WTC11 (cell line): ENCODE data around the gene CHRM4. TPM values are rescaled to one million over a fixed set of nuclear protein-coding genes. Genes with fewer than 3 reads are reported as not detected.

Experiments used
- ATAC-seq: fragments of 200-7000 bp; cut with Tn5 transposase; 2 replicates; pipeline ENCODE4 v1.10.0; 2021; ENCODE audit warnings: mild to moderate bottlenecking, moderate library complexity
- CTCF ChIA-PET: fragments of 300-600 bp; sonication (Branson Sonifier 250); formaldehyde crosslinking; loops from one replicate; lab custom pipeline; 2021; ENCODE audit warnings: antibody characterized with exemption; lab: Charles Lee
- POLR2A ChIA-PET: fragments of 350-600 bp; sonication (Branson Sonifier 250); formaldehyde crosslinking; loops from one replicate; lab custom pipeline; 2021; ENCODE audit warnings: antibody characterized with exemption; lab: Charles Lee
- DNase-seq: peaks from one replicate; pipeline ENCODE4 v3.0.0; 2021; ENCODE audit warnings: low spot score
- H3K27ac Mint-ChIP-seq: 2 replicates; pipeline ENCODE4 v1.8.0; 2021; ENCODE audit warnings: mixed read lengths
- H3K27me3 Mint-ChIP-seq: 2 replicates; pipeline ENCODE4 v1.8.0; 2021; ENCODE audit warnings: low read depth, mild to moderate bottlenecking, moderate library complexity, mixed read lengths
- H3K36me3 Mint-ChIP-seq: 2 replicates; pipeline ENCODE4 v1.8.0; 2021; ENCODE audit warnings: mixed read lengths
- H3K4me1 Mint-ChIP-seq: 2 replicates; pipeline ENCODE4 v1.8.0; 2022; ENCODE audit warnings: mixed read lengths
- H3K4me3 Mint-ChIP-seq: 2 replicates; pipeline ENCODE4 v1.8.0; 2021; ENCODE audit warnings: mild to moderate bottlenecking, moderate library complexity, mixed read lengths
- H3K9me3 Mint-ChIP-seq: 2 replicates; pipeline ENCODE4 v1.8.0; 2021; ENCODE audit warnings: mixed read lengths
- ATF6 ChIP-seq: sonication (generic); formaldehyde crosslinking; IDR thresholded peaks from 2 replicates; pipeline ENCODE4 v1.8.1; 2023; ENCODE audit warnings: mild to moderate bottlenecking, missing genetic modification reagents
- E2F1 ChIP-seq: sonication (generic); formaldehyde crosslinking; IDR thresholded peaks from 2 replicates; pipeline ENCODE4 v1.8.0; 2022; ENCODE audit warnings: mild to moderate bottlenecking, missing genetic modification reagents
- ELF4 ChIP-seq: sonication (generic); formaldehyde crosslinking; IDR thresholded peaks from 2 replicates; pipeline ENCODE4 v1.8.1; 2022; ENCODE audit warnings: low read depth, mild to moderate bottlenecking, moderate library complexity, missing genetic modification reagents
- FOXP4 ChIP-seq: sonication (generic); formaldehyde crosslinking; IDR thresholded peaks from 2 replicates; pipeline ENCODE4 v1.8.0; 2022; ENCODE audit warnings: mild to moderate bottlenecking, missing genetic modification reagents
- IRF2 ChIP-seq: sonication (generic); formaldehyde crosslinking; IDR thresholded peaks from 2 replicates; pipeline ENCODE4 v1.8.0; 2022; ENCODE audit warnings: low read depth, missing genetic modification reagents, borderline replicate concordance
- MYBL2 ChIP-seq: sonication (generic); formaldehyde crosslinking; IDR thresholded peaks from 2 replicates; pipeline ENCODE4 v1.8.1; 2023; ENCODE audit warnings: mild to moderate bottlenecking, moderate library complexity, missing genetic modification reagents
- ZNF396 ChIP-seq: fragments of 250-450 bp; sonication (Bioruptor Pico); IDR thresholded peaks from 2 replicates; pipeline ENCODE4 v1.8.0; 2021; ENCODE audit warnings: mild to moderate bottlenecking, moderate library complexity, borderline replicate concordance
- ZNF532 ChIP-seq: fragments of 250-450 bp; sonication (Bioruptor Pico); IDR thresholded peaks from 2 replicates; pipeline ENCODE4 v1.9.0; 2021; ENCODE audit warnings: mild to moderate bottlenecking, borderline replicate concordance
- total RNA-seq: library from RNA; stranded (reverse); gene quantifications from 3 replicates; pipeline ENCODE4 v1.2.3, GENCODE V29; 2021

Gene CHRM4
- total RNA-seq, 1 experiment from 2014 or later, result 0.85 TPM

- peak overlapping the region; percentile 30; the same call in 1 of the 2 replicates for H3K4me3 Mint-ChIP-seq
- no peak for ATAC-seq
- no peaks in the 10 kb centered on the region for H3K36me3 Mint-ChIP-seq
- H3K9me3 Mint-ChIP-seq, result no peaks in the 10 kb centered on the region
- TF ChIP-seq ATF6, result no peak
- no peak for TF ChIP-seq ZNF532
- TF ChIP-seq FOXP4 (CRISPR knock-in tag), result no peak
- TF ChIP-seq ZNF396 (CRISPR knock-in tag), result no peak
- no peak for DNase-seq
- H3K4me1 Mint-ChIP-seq, result peaks cover 90% of the 10 kb centered on the region
- H3K27me3 Mint-ChIP-seq, result peaks cover 18% of the 10 kb centered on the region
- peak overlapping the region; percentile 94 for H3K27ac Mint-ChIP-seq
- ChIA-PET CTCF (interaction anchor here (1.3 to 5.6 kb wide), 6 partner anchors 9 to 54 kb away, joined by 3 to 62 read pairs (median 11); partner anchors contain the start of genes CHRM4 and DGKZ), POLR2A (interaction anchor here (0.7 to 0.9 kb wide), 2 partner anchors 22 to 41 kb away, joined by 3 to 4 read pairs; no protein-coding TSS in a partner anchor)
Observed at GRCh38 chr11:46337626-46338345, 53.8 kb downstream of the CHRM4 start.

- Mint-ChIP-seq H3K4me3 (no peak overlapping the region), H3K27me3 (peaks cover 27% of the 10 kb centered on the region), H3K36me3 (no peaks in the 10 kb centered on the region), H3K4me1 (peaks cover 82% of the 10 kb centered on the region), H3K27ac (peak overlapping the region; percentile 84), H3K9me3 (no peaks in the 10 kb centered on the region)
- ATAC-seq, result no peak
- TF ChIP-seq ELF4 (CRISPR knock-in tag) (no peak), MYBL2 (CRISPR knock-in tag) (no peak), E2F1 (CRISPR knock-in tag) (no peak), IRF2 (no peak)
- ChIA-PET CTCF (interaction anchor here (0.8 to 1.8 kb wide), 4 partner anchors 8 to 15 kb away, joined by 3 to 13 read pairs (median 6); partner anchors contain the start of gene DGKZ), POLR2A (interaction anchor here (0.7 kb wide), 1 partner anchor 21 kb away, joined by 4 read pairs; no protein-coding TSS in a partner anchor)
- no peak for DNase-seq
Observed at GRCh38 chr11:46336563-46337180, 54.9 kb downstream of the CHRM4 start.
